T-helper 1 cell (primary cell): ENCODE measurements around the gene ABRACL.
"Not testable (repeated sequence)": the region's sequence is repeated elsewhere in the genome, so short reads cannot be mapped to it uniquely, and the experiment has no call there.

Experiments
- DNase-seq, 5 donors: peaks; one replicate each; pipeline ENCODE4 v3.0.0-alpha.2; 2012 to 2020
- total RNA-seq, 4 donors: gene quantifications; one replicate each; lab custom pipeline; 2026; lab: John Stamatoyannopoulos, UW

The ABRACL gene, protein sequence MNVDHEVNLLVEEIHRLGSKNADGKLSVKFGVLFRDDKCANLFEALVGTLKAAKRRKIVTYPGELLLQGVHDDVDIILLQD
- total RNA-seq: 31.9 to 38.6 (median 35.5) reads per million in 4 donors

GRCh38 chr6:139028658-139029469 is at the start of gene ABRACL:
Gene ABRACL (plus strand): TSS chr6:139028745. CDS start chr6:139034161, 5,416 bp downstream.
- DNase-seq: peak; percentile 44 to 87 (median 59)

- no peak for DNase-seq
Measured at GRCh38 chr6:138979365-138979764, 49.2 kb upstream of the ABRACL start.

DNA sequence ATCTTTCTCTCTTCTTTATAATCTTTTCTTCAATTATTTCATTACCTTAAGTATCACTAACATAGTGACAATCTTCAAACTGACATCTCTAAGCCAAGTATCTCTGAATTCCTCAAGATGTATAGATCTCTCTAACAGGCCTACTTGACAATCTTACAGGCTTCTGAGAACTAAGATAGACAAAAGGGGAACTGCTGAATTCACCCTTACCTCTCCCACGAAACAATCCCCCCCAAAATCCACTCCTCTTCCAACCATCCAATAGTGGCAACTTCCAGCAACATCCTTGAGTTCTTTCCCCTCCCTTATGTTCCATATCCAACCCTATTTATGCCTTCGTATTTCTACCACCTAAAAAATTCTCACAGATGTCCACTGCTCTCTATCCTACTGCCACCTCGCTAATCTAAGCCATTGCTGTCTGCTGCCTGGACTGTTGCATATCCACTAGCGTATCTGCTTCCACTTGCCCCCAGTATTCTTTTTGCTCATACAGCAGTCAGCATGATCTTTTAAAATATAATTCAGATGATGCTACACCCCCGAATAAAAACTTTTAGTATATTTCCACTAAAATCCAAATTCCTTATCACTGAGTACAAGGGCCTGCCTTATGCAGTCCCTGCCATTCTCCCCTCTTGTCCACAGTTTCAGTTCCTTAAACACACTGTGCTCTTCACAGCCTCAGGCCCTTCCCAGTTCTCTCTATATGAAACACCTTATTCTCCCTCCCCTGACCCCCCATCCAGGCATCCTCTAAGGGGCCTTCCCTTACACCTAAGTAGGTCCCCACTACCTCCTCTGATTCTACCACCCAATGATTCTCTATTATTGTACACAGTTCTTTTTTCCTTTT is 48.5 kb upstream of the ABRACL start:
- no peak for DNase-seq

DNA sequence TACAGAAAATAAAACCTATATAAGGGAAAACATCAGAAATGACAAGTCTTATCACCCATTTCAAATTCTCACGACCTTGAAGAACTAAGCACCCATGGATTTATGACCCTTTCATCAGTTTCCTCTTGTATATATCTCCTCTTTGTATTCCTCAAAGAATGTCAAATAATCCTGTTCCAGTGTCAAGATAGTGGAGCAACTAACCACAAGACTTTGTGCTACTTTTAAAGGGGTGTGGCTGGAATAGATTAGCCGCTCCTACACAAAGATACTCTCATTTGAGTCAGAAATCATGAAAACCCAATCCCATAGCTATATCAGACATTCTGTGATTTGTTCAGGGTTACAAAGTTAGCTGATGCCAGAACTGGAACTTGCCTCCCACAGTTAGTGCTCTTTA is 47.1 kb upstream of the ABRACL start:
- DNase-seq: no peak

GRCh38 chr6:138986578-138986977 is 42.0 kb upstream of the ABRACL start:
- peak in 1 of 5 donors; percentile 13 for DNase-seq

- no peak for DNase-seq
Measured at GRCh38 chr6:138987080-138987642, 41.4 kb upstream of the ABRACL start.

GRCh38 chr6:138987643-138988468 is 40.7 kb upstream of the ABRACL start, which contains the start of gene REPS1:
Gene REPS1 (minus strand): TSS chr6:138988253. CDS start chr6:138987682, 571 bp downstream.
- DNase-seq: peak; percentile 80 to 90 (median 87)

DNA sequence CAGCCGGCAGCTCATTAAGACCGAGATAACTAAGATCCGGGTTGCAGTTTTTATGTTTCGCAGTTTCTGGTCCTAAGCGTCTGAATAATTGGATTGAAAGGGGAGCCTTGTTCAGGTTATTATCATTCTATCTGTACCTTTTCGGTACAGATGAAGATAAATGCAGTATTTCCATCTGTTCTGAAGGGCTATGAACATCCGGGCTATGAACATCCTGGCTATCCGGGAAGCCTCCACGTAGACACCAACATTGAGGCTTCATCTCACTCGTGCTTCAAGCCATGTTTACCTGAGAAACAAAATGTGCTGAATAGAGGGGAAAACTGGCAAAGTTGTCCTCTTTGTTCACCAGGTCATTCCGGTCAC is 40.1 kb upstream of the ABRACL start:
- DNase-seq: no peak

DNA sequence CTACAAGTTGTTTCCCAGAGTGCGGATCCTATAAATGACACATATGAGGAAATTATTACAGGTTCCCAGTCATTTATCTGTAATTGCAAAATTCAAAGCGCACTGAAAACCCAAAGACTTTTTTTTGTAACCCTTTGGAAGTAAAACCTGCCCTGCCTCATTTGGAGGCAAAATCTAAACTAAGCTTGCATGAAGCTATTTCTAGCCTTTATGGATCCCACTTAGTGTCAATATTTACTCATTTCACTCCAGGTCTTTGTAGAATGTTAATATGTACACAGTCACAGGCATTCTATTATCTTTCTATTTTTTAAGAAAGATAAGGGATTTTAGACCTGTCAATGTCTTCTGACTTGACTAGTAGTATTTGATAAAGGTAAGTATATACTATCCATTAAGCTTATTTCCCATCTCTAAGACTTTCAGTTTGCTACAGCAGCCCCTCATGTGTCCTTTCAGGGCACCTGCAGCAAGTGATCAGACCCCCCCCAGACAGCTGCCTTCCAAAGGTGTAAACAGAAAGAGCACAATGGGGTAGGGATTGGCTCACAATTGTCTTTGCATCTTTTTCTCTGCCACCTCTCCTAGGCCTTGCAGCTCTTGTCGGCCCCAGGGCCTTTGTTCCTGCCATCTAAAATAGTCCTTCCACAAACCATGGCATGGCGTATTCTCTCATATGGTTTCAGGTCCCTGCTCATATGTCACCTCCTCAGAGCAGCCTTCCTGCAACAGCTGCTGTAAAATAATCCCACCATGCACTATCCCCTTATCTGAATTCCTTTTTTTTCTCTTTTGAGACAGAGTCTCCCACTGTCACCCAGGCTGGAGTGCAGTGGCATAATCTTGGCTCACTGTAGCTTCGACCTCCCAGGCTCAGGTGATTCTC is 39.2 kb upstream of the ABRACL start:
- no peak for DNase-seq

GRCh38 chr6:138991206-138991605 is 37.3 kb upstream of the ABRACL start:
- DNase-seq: no peak

DNA sequence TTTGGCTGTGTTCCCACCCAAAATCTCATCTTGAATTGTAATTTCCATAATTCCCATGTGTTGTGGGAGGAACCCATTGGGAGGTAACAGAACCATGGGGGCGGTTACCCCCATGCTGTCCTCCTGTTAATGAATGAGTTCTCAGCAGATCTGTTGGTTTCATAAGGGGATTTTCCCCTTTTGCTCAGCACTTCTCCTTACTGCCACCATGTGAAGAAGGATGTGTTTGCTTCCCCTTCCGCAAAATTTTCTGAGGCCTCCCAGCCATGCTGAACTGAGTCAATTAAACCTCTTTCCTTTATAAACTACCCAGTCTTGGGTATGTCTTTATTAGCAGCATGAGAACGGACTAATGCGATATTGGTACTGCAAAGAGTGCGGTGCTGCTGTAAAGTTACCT is 35.6 kb upstream of the ABRACL start:
- not testable (repeated sequence) for DNase-seq

DNA sequence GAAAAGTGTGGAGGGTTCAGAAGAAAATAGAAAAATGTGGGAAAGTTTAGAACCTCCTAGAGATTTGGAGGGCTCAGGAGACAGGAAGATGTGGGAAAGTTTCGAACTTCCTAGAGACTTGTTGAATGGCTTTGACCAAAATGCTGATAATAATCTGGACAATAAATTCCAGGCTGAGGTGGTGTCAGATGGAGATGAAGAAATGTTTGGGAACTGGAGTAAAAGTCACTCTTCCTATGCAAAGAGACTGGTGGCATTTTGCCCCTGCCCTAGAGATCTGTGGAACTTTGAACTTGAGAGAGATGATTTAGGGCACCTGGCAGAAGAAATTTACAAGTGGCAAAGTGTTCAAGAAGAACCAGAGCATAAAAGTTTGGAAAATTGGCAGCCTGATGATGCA is 35.1 kb upstream of the ABRACL start:
- not testable (repeated sequence) for DNase-seq

DNA sequence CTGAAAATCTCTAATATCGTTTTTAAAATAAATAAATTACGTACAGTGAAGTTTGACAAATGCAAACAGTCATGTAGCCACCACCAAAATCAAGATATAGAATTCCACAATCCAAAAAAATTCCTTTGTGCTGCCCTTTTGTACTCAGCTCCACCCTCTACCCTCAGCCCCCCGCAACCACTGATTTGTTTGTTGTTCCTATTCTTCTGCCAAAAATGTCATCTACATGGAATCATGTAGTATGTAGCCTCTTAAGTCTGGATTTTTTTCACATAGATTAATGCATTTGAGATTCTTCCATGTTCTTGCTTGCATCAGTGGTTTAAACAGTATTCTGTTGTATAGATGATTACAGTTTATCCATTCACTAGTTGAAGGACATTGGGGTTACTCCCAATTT is 32.0 kb upstream of the ABRACL start:
- no peak for DNase-seq

DNA sequence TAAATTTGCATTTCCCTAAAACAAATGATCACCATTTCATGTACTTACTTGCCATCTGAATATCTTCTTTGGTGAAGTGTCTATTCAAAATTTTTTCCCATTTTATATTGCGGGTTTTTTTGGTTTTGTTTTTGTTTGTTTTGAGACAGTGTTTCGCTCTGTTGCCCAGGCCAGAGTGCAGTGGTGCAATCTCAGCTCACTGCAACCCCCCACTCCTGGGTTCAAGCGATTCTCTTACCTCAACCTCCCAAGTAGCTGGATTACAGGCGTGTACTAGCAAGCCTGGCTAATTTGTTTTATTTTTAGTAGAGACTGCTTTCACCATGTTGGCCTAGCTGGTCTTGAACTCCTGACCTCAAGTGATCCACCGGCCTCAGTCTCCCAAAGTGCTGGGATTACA is 31.4 kb upstream of the ABRACL start:
- DNase-seq: no peak

- no peak for DNase-seq
Measured at GRCh38 chr6:138999949-139000725, 28.4 kb upstream of the ABRACL start.

DNA sequence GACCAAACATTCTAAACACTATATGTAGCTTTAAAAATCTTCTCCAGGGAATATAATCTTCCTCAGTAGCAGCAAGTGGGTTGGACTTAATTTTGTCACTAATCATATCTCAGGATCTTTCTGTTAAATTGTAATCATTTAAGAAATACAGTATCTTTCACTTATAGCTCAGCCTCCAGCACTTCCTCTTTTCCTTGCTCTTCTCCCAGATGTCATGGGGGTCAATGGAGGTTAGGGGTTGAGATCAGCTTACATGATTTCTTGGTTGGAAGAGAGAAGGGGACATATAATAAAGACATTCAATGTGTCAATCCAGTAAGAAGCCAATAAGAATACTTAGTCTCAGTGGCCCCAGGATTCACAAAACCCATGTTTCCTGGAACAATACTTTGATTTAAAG is 24.8 kb upstream of the ABRACL start:
- DNase-seq: no peak

DNA sequence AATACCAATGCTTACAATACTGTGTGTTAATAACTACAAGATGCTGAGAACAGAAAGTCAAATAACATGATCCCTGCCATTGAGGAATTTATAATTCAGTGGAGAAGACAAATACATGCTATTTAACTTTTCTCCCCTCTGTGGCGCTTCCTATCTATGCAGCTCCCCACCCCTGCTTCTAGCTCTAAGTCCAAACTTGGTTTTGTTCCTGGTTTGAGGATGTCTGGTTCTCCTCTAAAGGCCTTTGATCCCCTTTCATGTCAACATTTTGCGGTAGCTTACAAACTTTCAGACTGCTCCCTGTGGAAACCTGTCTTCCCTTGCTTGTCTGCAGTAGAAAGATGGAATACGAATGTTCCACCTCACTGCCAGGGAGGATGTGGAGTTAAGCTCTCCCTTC is 22.1 kb upstream of the ABRACL start:
- DNase-seq: no peak

- no peak for DNase-seq
Measured at GRCh38 chr6:139007428-139007827, 21.1 kb upstream of the ABRACL start.

DNA sequence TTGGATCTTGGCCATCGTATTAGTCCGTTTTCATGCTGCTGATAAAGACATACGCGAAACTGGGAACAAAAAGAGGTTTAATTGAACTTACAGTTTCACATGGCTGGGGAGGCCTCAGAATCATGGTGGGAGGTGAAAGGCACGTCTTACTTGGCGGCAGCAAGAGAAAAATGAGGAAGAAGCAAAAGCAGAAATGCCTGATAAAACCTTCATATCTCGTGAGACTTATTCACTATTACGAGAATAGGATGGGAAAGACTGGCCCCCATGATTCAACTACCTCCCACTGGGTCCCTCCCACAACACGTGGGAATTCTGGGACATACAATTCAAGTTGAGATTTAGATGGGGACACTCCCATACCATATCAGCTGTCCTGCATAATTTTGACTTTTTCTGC is 20.4 kb upstream of the ABRACL start:
- no peak for DNase-seq

DNA sequence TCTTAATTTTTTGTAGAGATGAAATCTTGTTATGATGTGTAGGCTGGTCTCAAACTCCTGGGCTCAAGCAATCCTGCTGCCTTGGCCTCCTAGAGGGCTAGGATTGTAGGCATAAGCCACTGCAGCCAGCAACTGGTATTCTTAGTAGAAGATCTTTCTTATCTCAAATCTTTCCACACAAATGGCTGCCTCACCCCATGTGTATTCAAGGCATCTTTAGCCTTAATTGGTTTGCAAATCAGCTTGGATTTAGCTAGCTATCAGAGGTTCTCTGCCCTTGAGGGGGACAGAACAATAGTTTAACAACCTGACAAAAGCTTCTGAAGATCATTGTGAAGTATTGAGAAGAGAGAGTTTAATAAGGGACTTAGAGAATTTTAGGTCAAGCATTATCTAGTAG is 17.9 kb upstream of the ABRACL start:
- DNase-seq: no peak
